Daoy (cell line): ENCODE results near the gene QTRT2. TPM values are rescaled to one million over a fixed set of nuclear protein-coding genes. Genes with fewer than 3 reads are reported as not detected.

Source experiments
- DNase-seq: peaks from one replicate; pipeline ENCODE4 v3.0.0-alpha.2; 2015; ENCODE audit warnings: low read depth
- total RNA-seq: library from RNA; depleted of rRNA; stranded (reverse); fragments of >200 nt; shearing (Covaris generic); gene quantifications from 2 replicates; pipeline ENCODE4 v1.2.3, GENCODE V29; 2014; rRNA removed

Gene QTRT2
- total RNA-seq, 1 experiment from 2014 or later, result 37.0 TPM

- peak; percentile 51 for DNase-seq
These were observed 65.6 kb downstream of the QTRT2 start for GRCh38 chr3:114122027-114122709.

GRCh38 chr3:114126461-114126860, 69.9 kb downstream of the QTRT2 start:
- DNase-seq, result no peak

GRCh38 chr3:114127517-114127916, 71.0 kb downstream of the QTRT2 start:
- DNase-seq, result no peak

- DNase-seq, result no peak
These were observed 71.7 kb downstream of the QTRT2 start for GRCh38 chr3:114128231-114128630.

GRCh38 chr3:114128826-114129225, 72.3 kb downstream of the QTRT2 start:
- DNase-seq, result no peak

GRCh38 chr3:114132500-114132899, 76.0 kb downstream of the QTRT2 start:
- no peak for DNase-seq

- no peak for DNase-seq
These were observed 77.4 kb downstream of the QTRT2 start for GRCh38 chr3:114133947-114134346.

Other genes with a start within 250 kb of the QTRT2 start
- 11.7 and 22.1 TPM in 2 replicates for gene GRAMD1C, start 217.9 kb upstream of the QTRT2 start, total RNA-seq
- 6.0 and 9.2 TPM in 2 replicates for gene ZDHHC23, start 108.7 kb upstream of the QTRT2 start, total RNA-seq
- gene CCDC191, start 211 bp upstream of the QTRT2 start, total RNA-seq, result 1.1 and 2.7 TPM in 2 replicates
- not detected in 2 replicates for gene DRD3, start 122.3 kb downstream of the QTRT2 start, total RNA-seq
- not detected in 2 replicates for gene ZNF80, start 180.8 kb downstream of the QTRT2 start, total RNA-seq
- not detected in 2 replicates for gene TIGIT, start 237.3 kb downstream of the QTRT2 start, total RNA-seq